ENCODE results near the gene HENMT1. TPM values are rescaled to one million over a fixed set of nuclear protein-coding genes. Genes with fewer than 3 reads are reported as not detected.
"Not testable (repeated sequence)": the region's sequence is repeated elsewhere in the genome, so short reads cannot be mapped to it uniquely, and the experiment has no call there.

HENMT1 gene
- polyA plus RNA-seq, 2 of the 4 experiments (the other 2 are of a cell fraction), result 8.1 to 9.7 TPM

DNA sequence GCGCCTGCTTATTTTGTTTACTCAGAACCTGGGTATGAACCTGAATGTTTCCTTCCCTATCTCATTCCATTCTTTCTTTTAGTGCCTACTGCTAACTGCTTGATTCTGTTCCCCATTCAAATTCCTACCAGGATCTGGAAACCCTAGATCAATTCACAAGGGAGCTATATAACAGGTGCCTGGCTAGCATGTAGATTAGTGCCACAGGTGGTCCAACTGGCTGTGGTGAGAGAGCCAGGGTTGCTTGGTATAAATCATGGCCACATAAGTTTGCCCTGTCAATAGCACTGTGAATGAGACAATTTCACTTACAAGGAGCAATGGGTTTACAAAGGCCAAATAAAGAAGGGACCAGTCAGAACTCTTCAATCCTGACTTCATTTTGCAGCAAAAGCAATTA is 24.6 kb upstream of the HENMT1 start (continued):
- TF ChIP-seq ZFP36 (IDR thresholded peaks at IDR 0.05; ENCODE audit: borderline replicate concordance, partially characterized antibody) (no peak), NFE2L2 (conservative IDR thresholded peaks at IDR 0.05; ENCODE audit: low read length) (no peak), HEYL (CRISPR knock-in tag; IDR thresholded peaks at IDR 0.05) (no peak), FOSB (CRISPR knock-in tag; IDR thresholded peaks at IDR 0.05) (no peak), HOXB5 (CRISPR knock-in tag; IDR thresholded peaks at IDR 0.05) (no peak), FOXS1 (CRISPR knock-in tag; IDR thresholded peaks at IDR 0.05) (no peak)

DNA sequence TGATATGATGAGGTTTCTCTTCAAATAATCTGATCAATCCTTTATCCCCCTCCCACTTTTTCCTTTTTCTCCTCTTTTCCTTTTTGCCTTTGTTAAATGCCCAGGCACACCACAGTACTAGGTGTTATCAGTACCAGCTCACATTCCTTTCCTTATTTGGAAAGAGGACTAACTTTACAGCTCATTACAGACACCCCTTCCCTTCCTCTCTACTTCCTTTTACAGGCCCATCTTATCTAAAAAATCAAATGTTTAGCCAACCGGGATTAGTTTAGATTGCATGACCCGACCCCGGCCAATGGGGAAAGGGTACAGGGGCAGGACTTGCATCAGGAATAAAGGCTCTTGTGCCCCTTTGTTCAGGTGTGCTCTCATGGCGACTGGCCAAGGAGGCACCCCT is 20.8 kb upstream of the HENMT1 start:
- POLR2A ChIA-PET, result interaction anchor here (1.7 to 2.4 kb wide), 2 partner anchors 10 to 11 kb away, joined by 8 to 14 read pairs; partner anchors contain the start of gene PRPF38B
- CTCF ChIA-PET, result interaction anchor here (0.6 to 0.7 kb wide), 2 partner anchors 21 to 811 kb away, joined by 3 to 4 read pairs; partner anchors contain the start of gene HENMT1
- not testable (repeated sequence) for H3K27ac ChIP-seq; H3K4me3 ChIP-seq; DNase-seq (ENCODE audit: low read depth in 1 of 2, low spot score in 1 of 2); FAIRE-seq; H3K9me3 ChIP-seq; H3K4me1 ChIP-seq; H3K4me2 ChIP-seq; ATAC-seq
- WGBS (ENCODE audit: missing lambda C conversion rate), result 71% methylated on average over 4 of the region's 4 CpGs

DNA sequence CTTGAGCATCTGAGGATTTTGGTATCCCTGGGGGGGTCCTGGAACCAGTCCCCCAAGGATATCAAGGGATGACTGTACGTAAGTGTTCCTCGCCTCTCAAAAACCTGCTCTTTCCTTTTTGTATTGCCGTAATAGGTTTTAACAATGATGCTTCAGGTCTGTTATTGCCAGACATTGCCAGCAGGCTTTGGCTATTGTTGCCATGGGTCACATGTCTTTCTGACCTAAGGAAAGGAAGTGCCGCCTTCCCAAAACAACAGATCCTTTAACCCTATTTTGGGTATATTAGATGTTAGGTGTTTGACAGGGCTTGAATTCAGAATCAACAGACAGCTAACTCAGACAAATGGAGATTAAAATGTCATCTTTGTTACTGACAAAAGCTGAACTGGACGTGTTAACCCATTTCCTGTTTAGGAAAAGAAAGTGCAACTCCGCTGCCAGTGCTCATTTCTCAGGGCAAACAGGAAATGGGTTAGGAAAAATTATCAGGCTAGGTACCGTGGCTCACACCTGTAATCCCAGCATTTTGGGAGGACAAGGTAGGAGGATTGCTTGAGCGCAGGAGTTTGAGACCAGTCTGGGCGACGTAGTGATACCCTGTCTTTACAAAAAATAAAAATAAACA is 18.8 kb upstream of the HENMT1 start:
- Histone ChIP-seq H3K4me2 (no peak overlapping the region), H3K4me1 (no peaks in the 10 kb centered on the region), H3K4me3 (no peak overlapping the region), H3K9me3 (no peaks in the 10 kb centered on the region), H3K27ac (no peak overlapping the region)
- ChIA-PET CTCF (interaction anchor here (1.5 kb wide), 1 partner anchor 10 kb away, joined by 3 read pairs; no protein-coding TSS in a partner anchor), POLR2A (interaction anchor here (1.7 kb wide), 1 partner anchor 12 kb away, joined by 8 read pairs; the partner anchor contains the start of gene PRPF38B)
- ATAC-seq (no peak), DNase-seq (ENCODE audit: low read depth in 1 of 2, low spot score in 1 of 2) (no peak), FAIRE-seq (no peak)
- WGBS (ENCODE audit: missing lambda C conversion rate), result 82% methylated on average over 10 of the region's 10 CpGs
- TF ChIP-seq ZFP36 (IDR thresholded peaks at IDR 0.05; ENCODE audit: borderline replicate concordance, partially characterized antibody) (no peak), ESRRA (IDR thresholded peaks at IDR 0.05; ENCODE audit: borderline replicate concordance, low read length) (no peak), RFX5 (IDR thresholded peaks at IDR 0.05) (no peak), SREBF2 (IDR thresholded peaks at IDR 0.05) (no peak), EHMT2 (IDR thresholded peaks at IDR 0.05; ENCODE audit: low read depth) (no peak), NR3C1 (IDR thresholded peaks at IDR 0.05) (no peak), MAZ (IDR thresholded peaks at IDR 0.05; ENCODE audit: borderline replicate concordance, low read depth, low read length) (no peak), KDM1A (IDR thresholded peaks at IDR 0.05; ENCODE audit: low read depth) (no peak), NFE2L2 (conservative IDR thresholded peaks at IDR 0.05; ENCODE audit: low read length) (no peak), RAD21 (conservative IDR thresholded peaks at IDR 0.05 in 1 of 2, IDR thresholded peaks at IDR 0.05 in 1 of 2) (no peak), MYC (IDR thresholded peaks at IDR 0.05; ENCODE audit: borderline replicate concordance, low read length) (no peak)
- TF ChIP-seq, protein P1, sequence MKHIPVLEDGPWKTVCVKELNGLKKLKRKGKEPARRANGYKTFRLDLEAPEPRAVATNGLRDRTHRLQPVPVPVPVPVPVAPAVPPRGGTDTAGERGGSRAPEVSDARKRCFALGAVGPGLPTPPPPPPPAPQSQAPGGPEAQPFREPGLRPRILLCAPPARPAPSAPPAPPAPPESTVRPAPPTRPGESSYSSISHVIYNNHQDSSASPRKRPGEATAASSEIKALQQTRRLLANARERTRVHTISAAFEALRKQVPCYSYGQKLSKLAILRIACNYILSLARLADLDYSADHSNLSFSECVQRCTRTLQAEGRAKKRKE (CRISPR knock-in tag; IDR thresholded peaks at IDR 0.05; ENCODE audit: low read depth), result no peak
- TF ChIP-seq, protein P2, sequence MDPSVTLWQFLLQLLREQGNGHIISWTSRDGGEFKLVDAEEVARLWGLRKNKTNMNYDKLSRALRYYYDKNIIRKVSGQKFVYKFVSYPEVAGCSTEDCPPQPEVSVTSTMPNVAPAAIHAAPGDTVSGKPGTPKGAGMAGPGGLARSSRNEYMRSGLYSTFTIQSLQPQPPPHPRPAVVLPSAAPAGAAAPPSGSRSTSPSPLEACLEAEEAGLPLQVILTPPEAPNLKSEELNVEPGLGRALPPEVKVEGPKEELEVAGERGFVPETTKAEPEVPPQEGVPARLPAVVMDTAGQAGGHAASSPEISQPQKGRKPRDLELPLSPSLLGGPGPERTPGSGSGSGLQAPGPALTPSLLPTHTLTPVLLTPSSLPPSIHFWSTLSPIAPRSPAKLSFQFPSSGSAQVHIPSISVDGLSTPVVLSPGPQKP (IDR thresholded peaks at IDR 0.05; ENCODE audit: low read depth, low read length), result no peak

DNA sequence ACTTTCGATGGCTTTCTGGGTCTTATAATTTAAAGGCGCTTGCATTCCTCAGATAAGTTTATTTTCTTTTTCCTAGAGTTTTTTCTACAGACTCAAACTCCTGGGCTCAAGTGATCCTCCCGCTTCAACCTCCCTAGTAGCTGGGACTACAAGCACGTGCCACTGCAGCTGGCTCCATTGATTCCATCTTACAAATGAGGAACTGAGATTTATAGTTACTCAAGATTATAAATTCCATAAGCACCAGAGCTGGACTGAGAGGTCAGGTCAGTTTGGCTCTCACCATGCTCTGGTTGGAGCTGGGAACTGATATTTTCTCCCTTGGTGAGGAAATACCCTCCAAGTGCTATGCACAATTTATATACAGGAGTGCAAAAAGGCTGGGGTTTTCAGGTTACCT is 17.8 kb upstream of the HENMT1 start:
- 55% methylated on average over 4 of the region's 4 CpGs for WGBS (ENCODE audit: missing lambda C conversion rate)
- POLR2A ChIA-PET, result no interaction called here
- ATAC-seq (no peak), FAIRE-seq (no peak), DNase-seq (ENCODE audit: low read depth in 1 of 2, low spot score in 1 of 2) (no peak)
- Histone ChIP-seq H3K4me2 (no peak overlapping the region), H3K4me3 (no peak overlapping the region), H3K27ac (no peak overlapping the region), H3K9me3 (no peaks in the 10 kb centered on the region), H3K4me1 (no peaks in the 10 kb centered on the region)
- TF ChIP-seq FOSB (CRISPR knock-in tag; IDR thresholded peaks at IDR 0.05), result no peak
- TF ChIP-seq, protein P3, sequence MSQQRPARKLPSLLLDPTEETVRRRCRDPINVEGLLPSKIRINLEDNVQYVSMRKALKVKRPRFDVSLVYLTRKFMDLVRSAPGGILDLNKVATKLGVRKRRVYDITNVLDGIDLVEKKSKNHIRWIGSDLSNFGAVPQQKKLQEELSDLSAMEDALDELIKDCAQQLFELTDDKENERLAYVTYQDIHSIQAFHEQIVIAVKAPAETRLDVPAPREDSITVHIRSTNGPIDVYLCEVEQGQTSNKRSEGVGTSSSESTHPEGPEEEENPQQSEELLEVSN (IDR thresholded peaks at IDR 0.05; ENCODE audit: borderline replicate concordance, low read depth), result no peak
- TF ChIP-seq KDM5A (IDR thresholded peaks at IDR 0.05), result no peak
- TF ChIP-seq HDAC2 (IDR thresholded peaks at IDR 0.05), result no peak
- TF ChIP-seq ZNF302 (CRISPR knock-in tag; IDR thresholded peaks at IDR 0.05), result no peak
- no peak for TF ChIP-seq POLR2A (IDR thresholded peaks at IDR 0.05; ENCODE audit: low read length)
- TF ChIP-seq MAFK (IDR thresholded peaks at IDR 0.05; ENCODE audit: partially characterized antibody), result no peak
- TF ChIP-seq JUNB (IDR thresholded peaks at IDR 0.05), result no peak
- TF ChIP-seq, protein P4, sequence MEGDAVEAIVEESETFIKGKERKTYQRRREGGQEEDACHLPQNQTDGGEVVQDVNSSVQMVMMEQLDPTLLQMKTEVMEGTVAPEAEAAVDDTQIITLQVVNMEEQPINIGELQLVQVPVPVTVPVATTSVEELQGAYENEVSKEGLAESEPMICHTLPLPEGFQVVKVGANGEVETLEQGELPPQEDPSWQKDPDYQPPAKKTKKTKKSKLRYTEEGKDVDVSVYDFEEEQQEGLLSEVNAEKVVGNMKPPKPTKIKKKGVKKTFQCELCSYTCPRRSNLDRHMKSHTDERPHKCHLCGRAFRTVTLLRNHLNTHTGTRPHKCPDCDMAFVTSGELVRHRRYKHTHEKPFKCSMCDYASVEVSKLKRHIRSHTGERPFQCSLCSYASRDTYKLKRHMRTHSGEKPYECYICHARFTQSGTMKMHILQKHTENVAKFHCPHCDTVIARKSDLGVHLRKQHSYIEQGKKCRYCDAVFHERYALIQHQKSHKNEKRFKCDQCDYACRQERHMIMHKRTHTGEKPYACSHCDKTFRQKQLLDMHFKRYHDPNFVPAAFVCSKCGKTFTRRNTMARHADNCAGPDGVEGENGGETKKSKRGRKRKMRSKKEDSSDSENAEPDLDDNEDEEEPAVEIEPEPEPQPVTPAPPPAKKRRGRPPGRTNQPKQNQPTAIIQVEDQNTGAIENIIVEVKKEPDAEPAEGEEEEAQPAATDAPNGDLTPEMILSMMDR (IDR thresholded peaks at IDR 0.05), result no peak
- no peak for TF ChIP-seq SREBF2 (IDR thresholded peaks at IDR 0.05)
- no peak for TF ChIP-seq GATA3 (IDR thresholded peaks at IDR 0.05; ENCODE audit: borderline replicate concordance)
- no peak for TF ChIP-seq RARB (CRISPR knock-in tag; IDR thresholded peaks at IDR 0.05)
- TF ChIP-seq CHD4 (IDR thresholded peaks at IDR 0.05; ENCODE audit: borderline replicate concordance), result no peak
- no peak for TF ChIP-seq HEYL (CRISPR knock-in tag; IDR thresholded peaks at IDR 0.05)
- TF ChIP-seq CEBPB (IDR thresholded peaks at IDR 0.05), result no peak
- CTCF ChIA-PET, result no interaction called here
